Keratinocyte (primary cell): ENCODE data around the gene C4orf50. TPM values are rescaled to one million over a fixed set of nuclear protein-coding genes. Genes with fewer than 3 reads are reported as not detected.
A peak's percentile ranks its signal among the peaks of the same experiment; 100 is the strongest.

Experiments
- DNase-seq: peaks from one replicate; pipeline ENCODE4 v3.0.0-alpha.2; 2011; ENCODE audit warnings: low read depth, missing footprints, low spot score
- FAIRE-seq: peaks from 2 replicates; lab custom pipeline; 2011; peaks lifted over from hg19 to GRCh38; lab: Jason Lieb, UNC
- H2AFZ ChIP-seq: 2 replicates; pipeline ENCODE4 v1.6.0; 2012; ENCODE audit warnings: low read length, control low read depth, inconsistent platforms; ENCODE audit not compliant: control insufficient read depth
- H3K27ac ChIP-seq: 2 replicates; pipeline ENCODE4 v1.5.1; 2011; ENCODE audit warnings: low read length; ENCODE audit not compliant: control insufficient read depth, insufficient read depth
- H3K27me3 ChIP-seq: 3 replicates; pipeline ENCODE4 v1.6.0; 2011; ENCODE audit warnings: low read length; ENCODE audit not compliant: control insufficient read depth, insufficient read depth; ENCODE audit errors: extremely low read depth
- H3K36me3 ChIP-seq, 2 experiments: 2 replicates in 1 of 2; 3 replicates in 1 of 2; pipeline ENCODE4 v1.5.1; 2011; ENCODE audit warnings: low read length in 2 of 2, mild to moderate bottlenecking in 1 of 2; ENCODE audit not compliant: control insufficient read depth in 2 of 2, insufficient read depth in 2 of 2; ENCODE audit errors: extremely low read depth in 1 of 2
- H3K4me1 ChIP-seq: 3 replicates; pipeline ENCODE4 v1.5.1; 2011; ENCODE audit warnings: low read length; ENCODE audit not compliant: control insufficient read depth, insufficient read depth; ENCODE audit errors: extremely low read depth
- H3K4me2 ChIP-seq: 3 replicates; pipeline ENCODE4 v1.6.0; 2011; ENCODE audit warnings: low read depth, low read length; ENCODE audit not compliant: control insufficient read depth, insufficient read depth; ENCODE audit errors: extremely low read depth
- H3K4me3 ChIP-seq, 3 experiments: fragments of 200-600 bp in 1 of 3; sonication (generic) in 1 of 3; 2 replicates in 2 of 3; 3 replicates in 1 of 3; pipeline ENCODE4 v1.5.1; 2011 to 2016; ENCODE audit warnings: low read length in 3 of 3, mild to moderate bottlenecking in 3 of 3, control low read depth in 2 of 3, inconsistent platforms in 1 of 3, low read depth in 1 of 3, mixed read lengths in 1 of 3, mixed run types in 1 of 3, moderate library complexity in 1 of 3; ENCODE audit not compliant: control insufficient read depth in 2 of 3, insufficient read depth in 2 of 3; ENCODE audit errors: extremely low read depth in 1 of 3
- H3K79me2 ChIP-seq: 2 replicates; pipeline ENCODE4 v1.6.0; 2012; ENCODE audit warnings: low read length; ENCODE audit not compliant: control insufficient read depth, insufficient read depth
- H3K9ac ChIP-seq: 3 replicates; pipeline ENCODE4 v1.6.0; 2011; ENCODE audit warnings: low read length; ENCODE audit not compliant: control insufficient read depth, insufficient read depth; ENCODE audit errors: extremely low read depth
- H3K9me1 ChIP-seq: 3 replicates; pipeline ENCODE4 v1.6.0; 2011; ENCODE audit warnings: low read length; ENCODE audit not compliant: control insufficient read depth, insufficient read depth; ENCODE audit errors: extremely low read depth
- H3K9me3 ChIP-seq: 2 replicates; pipeline ENCODE4 v1.5.1; 2012; ENCODE audit warnings: low read depth, low read length; ENCODE audit not compliant: control insufficient read depth
- H4K20me1 ChIP-seq: 3 replicates; pipeline ENCODE4 v1.6.0; 2011; ENCODE audit warnings: low read length; ENCODE audit not compliant: control insufficient read depth, insufficient read depth; ENCODE audit errors: extremely low read depth
- EZH2 ChIP-seq: IDR thresholded peaks from one replicate; pipeline ENCODE4 v1.6.1; 2012; ENCODE audit warnings: inconsistent platforms, mild to moderate bottlenecking, low read length, moderate library complexity
- dilution Hi-C: fragments of 300-500 bp; cut with MboI; formaldehyde crosslinking; loops from one replicate; pipeline ENCODE4 v1.7.0; 2020; ENCODE audit warnings: low sequenced_read_pairs; ENCODE audit not compliant: extremely low pct_ligation_motif_present
- polyA plus RNA-seq, 5 experiments: library from polyadenylated mRNA; depleted of rRNA in 3 of 5; stranded (reverse) in 3 of 5; stranded (forward) in 1 of 5; unstranded in 1 of 5; fragments of >200 nt; gene quantifications; 1 replicate in 1 of 5; 2 replicates in 3 of 5; 3 replicates in 1 of 5; pipeline versions ENCODE4 v1.2.1 to v1.2.3, GENCODE V29; 2011 to 2012; ENCODE audit warnings: missing spikeins in 2 of 5, low read depth in 1 of 5, low replicate concordance in 1 of 5
- TF ChIP-seq, protein P1 (sequence below), 3 experiments: IDR thresholded peaks in 1 of 3; conservative IDR thresholded peaks in 1 of 3; optimal IDR thresholded peaks in 1 of 3; 2 replicates in 2 of 3; 3 replicates in 1 of 3; pipeline versions ENCODE3 to v1.5.1; 2011; ENCODE audit warnings: low read length in 3 of 3, mild to moderate bottlenecking in 3 of 3, moderate library complexity in 2 of 3, control low read depth in 1 of 3, inconsistent platforms in 1 of 3; ENCODE audit not compliant: insufficient read depth in 2 of 3; ENCODE audit errors: extremely low read depth in 1 of 3

Gene C4orf50
- polyA plus RNA-seq, 1 donor (not counting 4 experiments of a cell fraction or from before 2014, with no cell fraction given) = not detected

- dilution Hi-C loops = no loop called here
- no peak overlapping the region for H3K27ac ChIP-seq
- DNase-seq (no peak), FAIRE-seq (no peak)
- no peaks in the 10 kb centered on the region for H3K36me3 ChIP-seq
- peaks cover 77% of the 10 kb centered on the region for H3K27me3 ChIP-seq
- H4K20me1 ChIP-seq = no peaks in the 10 kb centered on the region
- H2AFZ ChIP-seq = no peak overlapping the region
- no peak overlapping the region for H3K4me2 ChIP-seq
- H3K9me1 ChIP-seq = no peaks in the 10 kb centered on the region
- no peaks in the 10 kb centered on the region for H3K79me2 ChIP-seq
- H3K4me3 ChIP-seq = no peak overlapping the region
- no peaks in the 10 kb centered on the region for H3K4me1 ChIP-seq
- peak; percentile 9 for TF ChIP-seq EZH2
- TF ChIP-seq, protein P1, sequence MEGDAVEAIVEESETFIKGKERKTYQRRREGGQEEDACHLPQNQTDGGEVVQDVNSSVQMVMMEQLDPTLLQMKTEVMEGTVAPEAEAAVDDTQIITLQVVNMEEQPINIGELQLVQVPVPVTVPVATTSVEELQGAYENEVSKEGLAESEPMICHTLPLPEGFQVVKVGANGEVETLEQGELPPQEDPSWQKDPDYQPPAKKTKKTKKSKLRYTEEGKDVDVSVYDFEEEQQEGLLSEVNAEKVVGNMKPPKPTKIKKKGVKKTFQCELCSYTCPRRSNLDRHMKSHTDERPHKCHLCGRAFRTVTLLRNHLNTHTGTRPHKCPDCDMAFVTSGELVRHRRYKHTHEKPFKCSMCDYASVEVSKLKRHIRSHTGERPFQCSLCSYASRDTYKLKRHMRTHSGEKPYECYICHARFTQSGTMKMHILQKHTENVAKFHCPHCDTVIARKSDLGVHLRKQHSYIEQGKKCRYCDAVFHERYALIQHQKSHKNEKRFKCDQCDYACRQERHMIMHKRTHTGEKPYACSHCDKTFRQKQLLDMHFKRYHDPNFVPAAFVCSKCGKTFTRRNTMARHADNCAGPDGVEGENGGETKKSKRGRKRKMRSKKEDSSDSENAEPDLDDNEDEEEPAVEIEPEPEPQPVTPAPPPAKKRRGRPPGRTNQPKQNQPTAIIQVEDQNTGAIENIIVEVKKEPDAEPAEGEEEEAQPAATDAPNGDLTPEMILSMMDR (optimal IDR thresholded peaks at IDR 0.05 in 1 of 3, IDR thresholded peaks at IDR 0.05 in 1 of 3, conservative IDR thresholded peaks at IDR 0.05 in 1 of 3; ENCODE audit: extremely low read depth in 1 of 3, insufficient read depth in 2 of 3, low read length in 3 of 3) = no peak
- no peaks in the 10 kb centered on the region for H3K9me3 ChIP-seq
- no peak overlapping the region for H3K9ac ChIP-seq
These were observed 129.1 kb downstream of the C4orf50 start for GRCh38 chr4:5889002-5889696.

- H3K9me1 ChIP-seq = no peaks in the 10 kb centered on the region
- no peaks in the 10 kb centered on the region for H4K20me1 ChIP-seq
- no peak overlapping the region for H3K27ac ChIP-seq
- dilution Hi-C loops = no loop called here
- H2AFZ ChIP-seq = no peak overlapping the region
- FAIRE-seq (no peak), DNase-seq (no peak)
- no peak overlapping the region for H3K4me2 ChIP-seq
- no peak overlapping the region for H3K4me3 ChIP-seq
- no peak overlapping the region for H3K9ac ChIP-seq
- H3K27me3 ChIP-seq = peaks cover 70% of the 10 kb centered on the region
- no peaks in the 10 kb centered on the region for H3K79me2 ChIP-seq
- no peaks in the 10 kb centered on the region for H3K36me3 ChIP-seq
- H3K9me3 ChIP-seq = no peaks in the 10 kb centered on the region
- TF ChIP-seq, protein P1 (optimal IDR thresholded peaks at IDR 0.05 in 1 of 3, IDR thresholded peaks at IDR 0.05 in 1 of 3, conservative IDR thresholded peaks at IDR 0.05 in 1 of 3; ENCODE audit: extremely low read depth in 1 of 3, insufficient read depth in 2 of 3, low read length in 3 of 3) = no peak
- TF ChIP-seq EZH2 = peak; percentile 30
- H3K4me1 ChIP-seq = no peaks in the 10 kb centered on the region
These were observed 129.8 kb downstream of the C4orf50 start for GRCh38 chr4:5888222-5889001.
